Mammary epithelial cell (primary cell): ENCODE results near the gene MISP.

Source experiments
- EZH2 ChIP-seq: IDR thresholded peaks from 2 replicates; pipeline ENCODE4 v1.6.1; 2012; ENCODE audit warnings: low read length, inconsistent platforms, borderline replicate concordance
- TF ChIP-seq, protein P1 (sequence below), 2 donors: IDR thresholded peaks in 1 of 2; conservative IDR thresholded peaks in 1 of 2; 2 replicates each; pipeline ENCODE4 v1.5.1; 2011 to 2012; ENCODE audit warnings: inconsistent platforms in 2 of 2, low read length in 2 of 2, mild to moderate bottlenecking in 2 of 2, control low read depth in 1 of 2, low read depth in 1 of 2; ENCODE audit not compliant: insufficient read depth in 1 of 2; ENCODE audit errors: extremely low read depth in 1 of 2

DNA sequence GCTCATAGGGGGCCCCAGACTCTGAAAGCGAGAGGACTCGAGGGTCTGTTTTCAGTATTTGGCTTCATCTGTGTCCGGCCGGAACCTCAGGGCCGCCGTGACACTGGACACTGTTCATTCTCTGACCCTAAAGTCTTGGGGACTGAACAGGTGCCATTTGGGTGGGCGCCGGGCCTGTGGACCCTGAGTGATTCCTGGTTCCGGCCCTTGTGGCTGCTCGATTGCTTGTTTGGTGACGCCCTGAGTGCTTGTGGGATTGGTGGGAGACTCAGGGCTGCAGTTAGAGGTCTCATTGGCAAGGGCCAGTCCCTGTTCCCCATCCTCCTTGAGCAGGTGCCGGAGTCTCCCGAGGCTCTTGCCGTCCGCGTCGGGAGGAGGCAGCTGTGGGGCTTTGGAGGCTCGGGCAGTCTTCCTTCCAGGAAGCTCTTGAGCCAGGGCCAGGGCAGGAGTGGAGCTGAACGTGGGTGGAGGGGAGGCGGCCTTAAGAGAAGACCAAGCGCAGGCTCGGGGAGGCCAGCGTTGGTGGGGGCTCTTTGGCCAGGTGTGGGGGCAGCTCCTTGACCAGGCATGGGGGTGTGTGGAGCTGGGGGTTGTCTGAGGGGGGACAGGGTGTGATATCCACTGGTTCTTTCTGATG is 51.1 kb downstream of the MISP start:
- TF ChIP-seq, protein P1, sequence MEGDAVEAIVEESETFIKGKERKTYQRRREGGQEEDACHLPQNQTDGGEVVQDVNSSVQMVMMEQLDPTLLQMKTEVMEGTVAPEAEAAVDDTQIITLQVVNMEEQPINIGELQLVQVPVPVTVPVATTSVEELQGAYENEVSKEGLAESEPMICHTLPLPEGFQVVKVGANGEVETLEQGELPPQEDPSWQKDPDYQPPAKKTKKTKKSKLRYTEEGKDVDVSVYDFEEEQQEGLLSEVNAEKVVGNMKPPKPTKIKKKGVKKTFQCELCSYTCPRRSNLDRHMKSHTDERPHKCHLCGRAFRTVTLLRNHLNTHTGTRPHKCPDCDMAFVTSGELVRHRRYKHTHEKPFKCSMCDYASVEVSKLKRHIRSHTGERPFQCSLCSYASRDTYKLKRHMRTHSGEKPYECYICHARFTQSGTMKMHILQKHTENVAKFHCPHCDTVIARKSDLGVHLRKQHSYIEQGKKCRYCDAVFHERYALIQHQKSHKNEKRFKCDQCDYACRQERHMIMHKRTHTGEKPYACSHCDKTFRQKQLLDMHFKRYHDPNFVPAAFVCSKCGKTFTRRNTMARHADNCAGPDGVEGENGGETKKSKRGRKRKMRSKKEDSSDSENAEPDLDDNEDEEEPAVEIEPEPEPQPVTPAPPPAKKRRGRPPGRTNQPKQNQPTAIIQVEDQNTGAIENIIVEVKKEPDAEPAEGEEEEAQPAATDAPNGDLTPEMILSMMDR (conservative IDR thresholded peaks at IDR 0.05 in 1 of 2, IDR thresholded peaks at IDR 0.05 in 1 of 2; ENCODE audit: extremely low read depth in 1 of 2, insufficient read depth in 1 of 2, low read depth in 1 of 2, low read length in 2 of 2): no peak
- TF ChIP-seq EZH2: no peak
